SK-N-SH (cell line): ENCODE measurements around the gene CHERP.

Source experiments
- EP300 ChIP-seq, 2 experiments: IDR thresholded peaks; 2 replicates each; pipeline versions ENCODE4 v1.4.0 to v1.6.1; 2012; ENCODE audit warnings: borderline replicate concordance in 1 of 2, low read depth in 1 of 2, low read length in 1 of 2
- GABPA ChIP-seq: IDR thresholded peaks from 2 replicates; pipeline ENCODE4 v1.4.0; 2012; ENCODE audit warnings: low read depth, mild to moderate bottlenecking
- GATA2 ChIP-seq: sonication (generic); formaldehyde crosslinking; IDR thresholded peaks from 2 replicates; pipeline ENCODE4 v1.5.0; 2020; ENCODE audit warnings: mild to moderate bottlenecking, missing genetic modification reagents
- POLR2AphosphoS5 ChIP-seq: IDR thresholded peaks from 2 replicates; pipeline ENCODE4 v1.6.1; 2012; ENCODE audit warnings: low read depth, low read length
- SMC3 ChIP-seq: IDR thresholded peaks from 2 replicates; pipeline ENCODE4 v1.6.1; 2012; ENCODE audit warnings: low read depth, low read length, improper control_type of control experiment
- TF ChIP-seq, protein P1 (sequence below): fragments of 200-600 bp; sonication (generic); IDR thresholded peaks from 2 replicates; pipeline ENCODE4 v1.6.1; 2017; ENCODE audit warnings: antibody characterized with exemption, mild to moderate bottlenecking, moderate library complexity
- TF ChIP-seq, protein P2 (sequence below): fragments of 150-350 bp; IDR thresholded peaks from 2 replicates; pipeline ENCODE4 v1.6.1; 2017; ENCODE audit warnings: antibody characterized with exemption, low read length, low read depth, borderline replicate concordance
- TF ChIP-seq, protein P3 (sequence below): IDR thresholded peaks from 2 replicates; pipeline ENCODE4 v1.4.0; 2012; ENCODE audit warnings: low read depth
- TF ChIP-seq, protein P4 (sequence below): IDR thresholded peaks from 2 replicates; pipeline ENCODE4 v1.4.0; 2012; ENCODE audit warnings: low read depth, borderline replicate concordance
- TF ChIP-seq, protein P5 (sequence below): IDR thresholded peaks from 2 replicates; pipeline ENCODE4 v1.4.0; 2012; ENCODE audit warnings: low read depth, borderline replicate concordance

DNA sequence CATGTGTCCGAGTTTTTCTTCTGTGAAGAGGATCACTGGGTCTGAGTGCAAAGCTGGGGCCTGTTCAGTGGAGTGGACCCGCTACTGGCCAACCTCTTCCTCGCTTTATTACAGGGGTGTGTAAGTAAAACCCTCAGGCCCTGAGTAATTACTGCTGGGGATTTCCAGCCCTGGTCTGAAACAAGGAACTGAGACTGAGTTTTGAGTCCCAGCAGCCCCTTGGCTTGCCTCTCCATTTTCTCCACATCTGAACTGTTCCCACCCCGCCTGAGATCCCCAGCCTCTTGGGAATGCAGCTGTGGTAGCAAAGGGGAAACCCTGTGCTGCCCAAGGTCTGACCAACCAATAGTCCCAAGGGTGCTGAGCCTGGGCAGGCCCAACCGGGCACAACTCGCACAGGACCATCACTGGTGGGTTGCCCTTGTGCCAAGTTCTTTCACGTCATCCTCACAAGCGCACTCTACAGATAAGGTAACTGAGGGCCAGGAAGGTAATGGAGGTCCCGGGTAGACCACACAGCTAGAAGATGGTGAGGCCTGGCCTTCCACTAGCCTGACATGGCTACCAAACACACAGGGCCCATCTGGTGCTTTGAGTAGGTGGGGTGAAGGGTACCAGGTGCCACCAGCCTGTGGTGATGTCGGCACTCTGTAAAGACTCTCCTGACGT, 43.7 kb upstream of the CHERP start:
- no peak for TF ChIP-seq POLR2AphosphoS5
- TF ChIP-seq, protein P1, sequence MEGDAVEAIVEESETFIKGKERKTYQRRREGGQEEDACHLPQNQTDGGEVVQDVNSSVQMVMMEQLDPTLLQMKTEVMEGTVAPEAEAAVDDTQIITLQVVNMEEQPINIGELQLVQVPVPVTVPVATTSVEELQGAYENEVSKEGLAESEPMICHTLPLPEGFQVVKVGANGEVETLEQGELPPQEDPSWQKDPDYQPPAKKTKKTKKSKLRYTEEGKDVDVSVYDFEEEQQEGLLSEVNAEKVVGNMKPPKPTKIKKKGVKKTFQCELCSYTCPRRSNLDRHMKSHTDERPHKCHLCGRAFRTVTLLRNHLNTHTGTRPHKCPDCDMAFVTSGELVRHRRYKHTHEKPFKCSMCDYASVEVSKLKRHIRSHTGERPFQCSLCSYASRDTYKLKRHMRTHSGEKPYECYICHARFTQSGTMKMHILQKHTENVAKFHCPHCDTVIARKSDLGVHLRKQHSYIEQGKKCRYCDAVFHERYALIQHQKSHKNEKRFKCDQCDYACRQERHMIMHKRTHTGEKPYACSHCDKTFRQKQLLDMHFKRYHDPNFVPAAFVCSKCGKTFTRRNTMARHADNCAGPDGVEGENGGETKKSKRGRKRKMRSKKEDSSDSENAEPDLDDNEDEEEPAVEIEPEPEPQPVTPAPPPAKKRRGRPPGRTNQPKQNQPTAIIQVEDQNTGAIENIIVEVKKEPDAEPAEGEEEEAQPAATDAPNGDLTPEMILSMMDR: no peak
- TF ChIP-seq SMC3: no peak
- TF ChIP-seq, protein P2, sequence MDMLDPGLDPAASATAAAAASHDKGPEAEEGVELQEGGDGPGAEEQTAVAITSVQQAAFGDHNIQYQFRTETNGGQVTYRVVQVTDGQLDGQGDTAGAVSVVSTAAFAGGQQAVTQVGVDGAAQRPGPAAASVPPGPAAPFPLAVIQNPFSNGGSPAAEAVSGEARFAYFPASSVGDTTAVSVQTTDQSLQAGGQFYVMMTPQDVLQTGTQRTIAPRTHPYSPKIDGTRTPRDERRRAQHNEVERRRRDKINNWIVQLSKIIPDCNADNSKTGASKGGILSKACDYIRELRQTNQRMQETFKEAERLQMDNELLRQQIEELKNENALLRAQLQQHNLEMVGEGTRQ: no peak
- TF ChIP-seq, protein P3, sequence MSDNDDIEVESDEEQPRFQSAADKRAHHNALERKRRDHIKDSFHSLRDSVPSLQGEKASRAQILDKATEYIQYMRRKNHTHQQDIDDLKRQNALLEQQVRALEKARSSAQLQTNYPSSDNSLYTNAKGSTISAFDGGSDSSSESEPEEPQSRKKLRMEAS: no peak
- no peak for TF ChIP-seq EP300 (IDR thresholded peaks at IDR 0.05; ENCODE audit: borderline replicate concordance in 1 of 2, low read depth in 1 of 2, low read length in 1 of 2)
- TF ChIP-seq, protein P4, sequence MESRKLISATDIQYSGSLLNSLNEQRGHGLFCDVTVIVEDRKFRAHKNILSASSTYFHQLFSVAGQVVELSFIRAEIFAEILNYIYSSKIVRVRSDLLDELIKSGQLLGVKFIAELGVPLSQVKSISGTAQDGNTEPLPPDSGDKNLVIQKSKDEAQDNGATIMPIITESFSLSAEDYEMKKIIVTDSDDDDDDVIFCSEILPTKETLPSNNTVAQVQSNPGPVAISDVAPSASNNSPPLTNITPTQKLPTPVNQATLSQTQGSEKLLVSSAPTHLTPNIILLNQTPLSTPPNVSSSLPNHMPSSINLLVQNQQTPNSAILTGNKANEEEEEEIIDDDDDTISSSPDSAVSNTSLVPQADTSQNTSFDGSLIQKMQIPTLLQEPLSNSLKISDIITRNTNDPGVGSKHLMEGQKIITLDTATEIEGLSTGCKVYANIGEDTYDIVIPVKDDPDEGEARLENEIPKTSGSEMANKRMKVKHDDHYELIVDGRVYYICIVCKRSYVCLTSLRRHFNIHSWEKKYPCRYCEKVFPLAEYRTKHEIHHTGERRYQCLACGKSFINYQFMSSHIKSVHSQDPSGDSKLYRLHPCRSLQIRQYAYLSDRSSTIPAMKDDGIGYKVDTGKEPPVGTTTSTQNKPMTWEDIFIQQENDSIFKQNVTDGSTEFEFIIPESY: no peak
- TF ChIP-seq GATA2 (CRISPR knock-in tag): no peak
- TF ChIP-seq, protein P5, sequence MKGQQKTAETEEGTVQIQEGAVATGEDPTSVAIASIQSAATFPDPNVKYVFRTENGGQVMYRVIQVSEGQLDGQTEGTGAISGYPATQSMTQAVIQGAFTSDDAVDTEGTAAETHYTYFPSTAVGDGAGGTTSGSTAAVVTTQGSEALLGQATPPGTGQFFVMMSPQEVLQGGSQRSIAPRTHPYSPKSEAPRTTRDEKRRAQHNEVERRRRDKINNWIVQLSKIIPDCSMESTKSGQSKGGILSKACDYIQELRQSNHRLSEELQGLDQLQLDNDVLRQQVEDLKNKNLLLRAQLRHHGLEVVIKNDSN: no peak
- TF ChIP-seq GABPA: no peak
